CD14-positive monocyte (primary cell): ENCODE results near the gene TMEM150A. TPM values are rescaled to one million over a fixed set of nuclear protein-coding genes. Genes with fewer than 3 reads are reported as not detected.

Experiments used
- DNase-seq, 3 donors: peaks; one replicate each; pipeline ENCODE4 v3.0.0-alpha.2; 2011 to 2022
- H2AFZ ChIP-seq: 2 replicates; pipeline ENCODE4 v1.6.0; 2012; ENCODE audit warnings: mild to moderate bottlenecking, low read depth, low read length, inconsistent platforms; ENCODE audit not compliant: insufficient read depth, poor library complexity, severe bottlenecking
- H3K27ac ChIP-seq, 2 donors: 1 replicate in 1 of 2; 2 replicates in 1 of 2; pipeline ENCODE4 v1.5.1; 2012 to 2013; ENCODE audit warnings: low read length in 2 of 2, control low read depth in 1 of 2, inconsistent platforms in 1 of 2, low read depth in 1 of 2, mild to moderate bottlenecking in 1 of 2
- H3K27me3 ChIP-seq, 2 donors: one replicate each; pipeline versions ENCODE4 v1.6.0 to v1.6.1; 2011 to 2013; ENCODE audit warnings: low read length in 2 of 2; ENCODE audit not compliant: control insufficient read depth in 2 of 2, insufficient read depth in 2 of 2
- H3K36me3 ChIP-seq, 2 donors: replicated peaks in 1 of 2; 1 replicate in 1 of 2; 2 replicates in 1 of 2; pipeline versions ENCODE4 v1.5.1 to v1.6.1; 2012 to 2013; ENCODE audit warnings: low read length in 2 of 2, control low read depth in 1 of 2, inconsistent platforms in 1 of 2, mild to moderate bottlenecking in 1 of 2; ENCODE audit not compliant: insufficient read depth in 2 of 2, control insufficient read depth in 1 of 2
- H3K4me1 ChIP-seq, 2 donors: 1 replicate in 1 of 2; 2 replicates in 1 of 2; pipeline versions ENCODE4 v1.5.1 to v1.6.1; 2012 to 2013; ENCODE audit warnings: low read length in 2 of 2, control low read depth in 1 of 2, inconsistent platforms in 1 of 2, mild to moderate bottlenecking in 1 of 2, moderate library complexity in 1 of 2; ENCODE audit not compliant: insufficient read depth in 2 of 2, control insufficient read depth in 1 of 2
- H3K4me2 ChIP-seq: replicated peaks from 2 replicates; pipeline ENCODE3; 2012; ENCODE audit warnings: low read length, moderate library complexity, mild to moderate bottlenecking; ENCODE audit not compliant: poor library complexity, severe bottlenecking; ENCODE audit errors: extremely low read depth
- H3K4me3 ChIP-seq, 3 experiments: fragments of 200-600 bp in 1 of 3; sonication (generic) in 1 of 3; replicated peaks in 1 of 3; 1 replicate in 2 of 3; 2 replicates in 1 of 3; pipeline ENCODE4 v1.5.1; 2011 to 2013; ENCODE audit warnings: low read length in 3 of 3, mild to moderate bottlenecking in 3 of 3, control low read depth in 2 of 3, low read depth in 2 of 3, inconsistent platforms in 1 of 3, moderate library complexity in 1 of 3
- H3K79me2 ChIP-seq: 2 replicates; pipeline ENCODE4 v1.6.0; 2012; ENCODE audit warnings: mild to moderate bottlenecking, control low read depth, inconsistent platforms, low read length, moderate library complexity; ENCODE audit not compliant: insufficient read depth
- H3K9ac ChIP-seq: 2 replicates; pipeline ENCODE4 v1.6.0; 2017; ENCODE audit warnings: low read length, mild to moderate bottlenecking; ENCODE audit not compliant: insufficient read depth, poor library complexity, severe bottlenecking
- H3K9me3 ChIP-seq, 2 donors: replicated peaks in 1 of 2; 1 replicate in 1 of 2; 2 replicates in 1 of 2; pipeline versions ENCODE4 v1.5.1 to v1.6.1; 2012 to 2013; ENCODE audit warnings: low read length in 2 of 2, control low read depth in 1 of 2; ENCODE audit not compliant: control insufficient read depth in 1 of 2, insufficient read depth in 1 of 2
- H4K20me1 ChIP-seq: 2 replicates; pipeline ENCODE4 v1.6.0; 2012; ENCODE audit warnings: mild to moderate bottlenecking, low read length, control low read depth, moderate library complexity; ENCODE audit not compliant: insufficient read depth
- H3K27ac Mint-ChIP-seq, 7 donors: one replicate each; pipeline ENCODE4 v1.8.0; 2020; ENCODE audit warnings: mild to moderate bottlenecking in 7 of 7, mixed read lengths in 7 of 7, moderate library complexity in 6 of 7, inconsistent platforms in 2 of 7
- H3K27me3 Mint-ChIP-seq, 3 donors: one replicate each; pipeline ENCODE4 v1.8.0; 2021 to 2022; ENCODE audit warnings: low read depth in 3 of 3, mild to moderate bottlenecking in 3 of 3, mixed read lengths in 3 of 3, moderate library complexity in 3 of 3, inconsistent platforms in 1 of 3
- H3K36me3 Mint-ChIP-seq, 2 donors: one replicate each; pipeline ENCODE4 v1.8.0; 2020; ENCODE audit warnings: mixed read lengths in 2 of 2, inconsistent platforms in 1 of 2, mild to moderate bottlenecking in 1 of 2
- H3K4me1 Mint-ChIP-seq: one replicate; pipeline ENCODE4 v1.8.0; 2020; ENCODE audit warnings: mild to moderate bottlenecking, mixed read lengths
- H3K4me3 Mint-ChIP-seq, 2 donors: one replicate each; pipeline ENCODE4 v1.8.0; 2020; ENCODE audit warnings: mild to moderate bottlenecking in 2 of 2, mixed read lengths in 2 of 2, moderate library complexity in 1 of 2
- H3K9me3 Mint-ChIP-seq, 7 donors: one replicate each; pipeline ENCODE4 v1.8.0; 2020 to 2022; ENCODE audit warnings: mixed read lengths in 7 of 7, mild to moderate bottlenecking in 6 of 7, moderate library complexity in 6 of 7, inconsistent platforms in 2 of 7
- WGBS: methylation state at CpG from one replicate; pipeline ENCODE4 v1.1.5; 2013; ENCODE audit warnings: missing lambda C conversion rate; ENCODE audit not compliant: insufficient coverage; 5-methylcytosine and 5-hydroxymethylcytosine counted together
- intact Hi-C, 2 donors: fragments of 100-400 bp; cut with micrococcal nuclease; formaldehyde crosslinking; loops; one replicate each; pipeline versions ENCODE4 v1.15.0 to v1.15.1; 2023
- polyA plus RNA-seq, 3 donors: library from polyadenylated mRNA; depleted of rRNA in 1 of 3; unstranded in 2 of 3; stranded (reverse) in 1 of 3; fragments of 300-500 nt in 2 of 3; fragments of >200 nt in 1 of 3; fragmentation: Illumina TruSeq in 2 of 3; gene quantifications; 1 replicate in 2 of 3; 2 replicates in 1 of 3; pipeline ENCODE4 v1.2.3, GENCODE V29; 2012 to 2021
- TF ChIP-seq, protein P1 (sequence below): fragments of 200-600 bp; IDR thresholded peaks from one replicate; pipeline ENCODE4 v1.8.0; 2022; ENCODE audit warnings: antibody characterized with exemption, mild to moderate bottlenecking

Gene TMEM150A
- polyA plus RNA-seq, 3 donors = 24.7 to 29.1 (median 26.6) TPM

DNA sequence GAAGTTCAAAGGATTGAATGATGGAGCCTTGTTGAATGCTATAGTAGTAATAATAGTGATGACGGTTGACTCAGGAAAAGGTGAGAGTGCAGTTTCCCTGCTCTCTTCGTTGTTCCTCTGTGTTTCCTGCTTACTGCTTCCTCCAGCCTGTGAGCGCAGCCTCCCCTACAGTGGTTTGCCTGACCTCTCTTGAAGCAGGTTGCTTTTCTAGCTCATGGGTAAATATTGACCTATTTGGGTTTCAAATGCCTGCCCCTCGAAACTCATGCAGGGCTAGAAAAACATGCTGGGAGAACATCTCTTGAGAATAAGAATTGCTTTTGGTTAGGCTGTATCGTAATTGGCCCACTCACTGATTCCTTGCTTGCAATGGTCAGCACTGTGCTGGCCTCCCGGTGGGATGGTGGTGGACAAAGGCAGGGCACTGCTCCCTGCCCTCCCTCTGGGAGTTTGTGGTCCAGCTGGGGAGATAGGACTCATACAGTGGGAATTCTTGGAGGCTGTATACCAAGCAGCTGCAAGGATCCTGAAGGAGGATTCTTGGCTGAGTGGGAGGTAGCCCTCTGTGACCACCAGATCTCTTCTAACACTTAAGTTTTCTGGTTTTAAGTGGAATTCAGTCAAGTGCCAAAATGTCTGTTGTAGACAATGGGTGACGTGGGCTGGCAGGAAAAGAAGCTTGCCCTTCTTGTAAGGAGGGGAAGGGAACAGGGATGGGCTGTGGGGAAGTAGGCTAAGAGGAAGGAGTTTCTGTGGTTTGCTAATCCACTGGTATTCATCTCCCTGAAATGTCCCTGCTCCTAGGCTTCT is 12.3 kb downstream of the TMEM150A start:
- Histone ChIP-seq H3K36me3 (peaks cover 0 to 6% of the 10 kb centered on the region in 2 donors), H2AFZ (no peak overlapping the region), H3K79me2 (peaks cover 68% of the 10 kb centered on the region), H3K4me3 (peak overlapping the region in 1 of 3 experiments; percentile 61), H3K9me3 (no peaks in the 10 kb centered on the region), H3K9ac (peak overlapping the region; percentile 11), H3K4me2 (peak overlapping the region; percentile 63), H4K20me1 (no peaks in the 10 kb centered on the region), H3K4me1 (peaks cover 81 to 83% of the 10 kb centered on the region in 2 donors), H3K27ac (peak overlapping the region; percentile 41 to 71), H3K27me3 (no peaks in the 10 kb centered on the region)
- H3K4me1 Mint-ChIP-seq = peaks cover 84% of the 10 kb centered on the region
- WGBS = 22% methylated on average over 6 of the region's 7 CpGs
- H3K36me3 Mint-ChIP-seq = peaks cover 13 to 17% of the 10 kb centered on the region in 2 donors
- intact Hi-C loops = loop anchor here in 1 of 2 donors (5.0 kb wide), 1 partner anchor 112 kb away; no protein-coding TSS in a partner anchor
- DNase-seq = peak in 2 of 3 donors; percentile 63 to 65
- peak overlapping the region; percentile 52 to 88 for H3K4me3 Mint-ChIP-seq
- TF ChIP-seq, protein P1, sequence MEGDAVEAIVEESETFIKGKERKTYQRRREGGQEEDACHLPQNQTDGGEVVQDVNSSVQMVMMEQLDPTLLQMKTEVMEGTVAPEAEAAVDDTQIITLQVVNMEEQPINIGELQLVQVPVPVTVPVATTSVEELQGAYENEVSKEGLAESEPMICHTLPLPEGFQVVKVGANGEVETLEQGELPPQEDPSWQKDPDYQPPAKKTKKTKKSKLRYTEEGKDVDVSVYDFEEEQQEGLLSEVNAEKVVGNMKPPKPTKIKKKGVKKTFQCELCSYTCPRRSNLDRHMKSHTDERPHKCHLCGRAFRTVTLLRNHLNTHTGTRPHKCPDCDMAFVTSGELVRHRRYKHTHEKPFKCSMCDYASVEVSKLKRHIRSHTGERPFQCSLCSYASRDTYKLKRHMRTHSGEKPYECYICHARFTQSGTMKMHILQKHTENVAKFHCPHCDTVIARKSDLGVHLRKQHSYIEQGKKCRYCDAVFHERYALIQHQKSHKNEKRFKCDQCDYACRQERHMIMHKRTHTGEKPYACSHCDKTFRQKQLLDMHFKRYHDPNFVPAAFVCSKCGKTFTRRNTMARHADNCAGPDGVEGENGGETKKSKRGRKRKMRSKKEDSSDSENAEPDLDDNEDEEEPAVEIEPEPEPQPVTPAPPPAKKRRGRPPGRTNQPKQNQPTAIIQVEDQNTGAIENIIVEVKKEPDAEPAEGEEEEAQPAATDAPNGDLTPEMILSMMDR = no peak
- peak overlapping the region; percentile 74 to 91 (median 86) for H3K27ac Mint-ChIP-seq
- H3K9me3 Mint-ChIP-seq = no peaks in the 10 kb centered on the region
- H3K27me3 Mint-ChIP-seq = peaks cover 0 to 2% (median 1%) of the 10 kb centered on the region in 3 donors

DNA sequence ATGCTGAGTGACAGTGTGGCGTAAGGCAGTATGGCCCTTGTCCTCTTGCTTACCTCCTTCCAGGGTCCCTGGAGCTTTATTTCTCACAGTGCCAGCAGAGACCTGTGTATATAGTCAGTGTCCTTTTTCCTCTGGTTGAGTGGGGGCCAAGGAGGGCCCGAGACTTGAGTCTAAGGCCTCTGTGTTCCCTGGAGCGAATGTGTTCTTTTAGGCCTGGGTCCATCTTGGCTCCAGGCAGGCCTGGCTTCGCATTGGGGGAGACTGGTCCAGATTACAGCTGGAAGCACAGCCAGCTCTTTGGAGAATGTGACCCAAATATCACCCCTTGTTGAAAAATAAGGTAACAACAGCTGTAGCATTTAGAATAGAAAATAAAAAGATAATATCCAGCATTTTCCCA is 13.3 kb downstream of the TMEM150A start:
- H3K9me3 Mint-ChIP-seq = no peaks in the 10 kb centered on the region
- TF ChIP-seq, protein P1 = no peak
- H4K20me1 ChIP-seq = no peaks in the 10 kb centered on the region
- H3K4me3 ChIP-seq = no peak overlapping the region
- intact Hi-C loops = loop anchor here in 1 of 2 donors (5.0 kb wide), 1 partner anchor 113 kb away; no protein-coding TSS in a partner anchor
- DNase-seq = no peak
- H3K36me3 ChIP-seq = peaks cover 0 to 6% of the 10 kb centered on the region in 2 donors
- 100% methylated on average over 1 of the region's 4 CpGs for WGBS
- H3K4me3 Mint-ChIP-seq = no peak overlapping the region
- H3K27me3 ChIP-seq = no peaks in the 10 kb centered on the region
- H3K27ac ChIP-seq = peak overlapping the region; percentile 69 to 74
- peaks cover 82% of the 10 kb centered on the region for H3K4me1 Mint-ChIP-seq
- H3K4me1 ChIP-seq = peaks cover 81 to 84% of the 10 kb centered on the region in 2 donors
- no peak overlapping the region for H3K9ac ChIP-seq
- peaks cover 68% of the 10 kb centered on the region for H3K79me2 ChIP-seq
- H3K36me3 Mint-ChIP-seq = peaks cover 13 to 18% of the 10 kb centered on the region in 2 donors
- peak overlapping the region in 3 of 7 donors; percentile 46 to 85 (median 68) for H3K27ac Mint-ChIP-seq
- no peak overlapping the region for H2AFZ ChIP-seq
- no peak overlapping the region for H3K4me2 ChIP-seq
- peaks cover 0 to 2% (median 0%) of the 10 kb centered on the region in 3 donors for H3K27me3 Mint-ChIP-seq
- H3K9me3 ChIP-seq = no peaks in the 10 kb centered on the region
